NOMO-1 treated with DMSO at 0.1 percent for 48 hours (cell line): ENCODE results near the gene CCNL1.
"Not testable (repeated sequence)": the region's sequence is repeated elsewhere in the genome, so short reads cannot be mapped to it uniquely, and the experiment has no call there.

Experiments used
- DNase-seq: peaks from one replicate; lab custom pipeline; 2025; ENCODE audit not compliant: unreplicated experiment; lab: John Stamatoyannopoulos, UW

CCNL1 gene

GRCh38 chr3:157107037-157107436 lies 52.9 kb downstream of the CCNL1 start:
- no peak for DNase-seq

- no peak for DNase-seq
Measured at GRCh38 chr3:157104928-157105652, 54.9 kb downstream of the CCNL1 start.

DNA sequence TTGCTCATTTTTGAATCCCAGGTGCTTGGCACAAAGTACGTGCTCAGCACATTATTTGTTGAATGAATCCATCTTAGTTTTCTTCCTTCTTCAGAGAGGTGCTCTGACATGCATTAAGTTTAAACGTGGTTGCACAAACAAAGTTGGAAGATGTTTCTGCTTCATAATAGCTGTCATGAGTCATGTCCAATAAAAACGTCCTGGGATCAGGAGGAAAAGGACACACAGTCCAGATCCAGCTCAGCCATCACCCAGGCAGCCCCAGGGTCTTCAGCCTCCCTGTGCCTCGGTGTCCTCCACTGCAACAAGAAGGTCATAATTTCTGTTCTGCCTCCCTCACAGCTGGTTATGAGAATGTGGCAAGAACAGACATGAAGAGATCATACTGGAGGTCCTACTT lies 55.4 kb downstream of the CCNL1 start:
- DNase-seq = no peak

DNA sequence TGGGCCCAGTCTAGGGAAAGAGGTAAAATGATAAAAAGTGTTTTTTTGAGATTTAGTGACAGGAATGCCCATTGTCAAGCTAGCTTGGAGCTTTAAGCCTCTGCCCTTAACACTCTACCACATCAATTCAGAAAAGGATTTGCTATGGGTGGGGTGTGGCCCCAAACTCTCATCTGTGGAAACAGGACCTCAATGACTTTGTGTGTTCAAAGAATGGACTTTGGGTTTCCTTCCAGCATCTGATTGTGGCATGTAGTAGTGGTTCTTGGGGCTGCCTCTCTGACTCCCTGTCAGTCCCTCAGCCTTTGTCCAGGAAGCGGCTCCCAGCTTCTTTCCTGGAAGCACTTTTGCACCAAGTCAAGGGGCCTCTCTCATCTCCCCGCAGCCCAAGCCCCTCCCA lies 56.1 kb downstream of the CCNL1 start:
- DNase-seq = no peak

DNA sequence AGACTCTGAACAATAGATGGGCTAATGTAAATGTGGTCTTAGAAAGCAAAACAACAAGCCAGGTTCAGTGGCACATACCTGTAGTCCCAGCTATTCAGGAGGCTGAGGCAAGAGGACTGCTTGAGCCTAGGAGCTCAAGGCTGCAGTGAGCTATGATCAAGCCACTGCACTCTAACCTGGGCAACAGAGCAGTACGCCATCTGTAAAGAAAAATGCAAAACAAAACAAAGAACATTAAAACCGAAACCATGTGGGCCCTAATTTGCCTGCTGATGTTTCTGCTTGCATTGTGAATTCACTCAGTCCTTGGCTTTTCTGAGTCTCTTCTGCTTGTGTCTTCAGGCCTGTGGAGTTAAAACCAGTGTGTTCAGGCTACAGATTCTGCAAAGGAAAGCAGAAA lies 56.7 kb downstream of the CCNL1 start:
- no peak for DNase-seq

- DNase-seq = not testable (repeated sequence)
Measured at GRCh38 chr3:157102595-157102994, 57.4 kb downstream of the CCNL1 start.

DNA sequence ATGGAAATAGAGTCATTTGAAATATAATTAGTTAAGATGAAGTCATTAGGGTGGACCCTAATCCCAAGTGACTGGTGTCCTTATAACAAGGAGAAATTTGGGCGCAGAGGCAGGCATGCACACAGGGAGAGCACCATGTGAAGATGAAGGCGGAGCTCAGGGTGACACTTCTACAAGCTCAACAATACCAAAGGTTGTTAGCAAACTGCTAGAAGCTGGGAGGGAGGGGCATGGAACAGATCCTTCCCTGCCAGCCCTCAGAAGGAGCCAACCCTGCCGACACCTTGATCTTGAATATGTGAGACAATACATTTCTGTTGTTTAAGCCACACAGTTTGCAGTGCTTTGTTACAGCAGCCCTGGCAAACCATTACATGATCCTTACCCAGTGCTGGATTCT lies 57.8 kb downstream of the CCNL1 start:
- no peak for DNase-seq

DNA sequence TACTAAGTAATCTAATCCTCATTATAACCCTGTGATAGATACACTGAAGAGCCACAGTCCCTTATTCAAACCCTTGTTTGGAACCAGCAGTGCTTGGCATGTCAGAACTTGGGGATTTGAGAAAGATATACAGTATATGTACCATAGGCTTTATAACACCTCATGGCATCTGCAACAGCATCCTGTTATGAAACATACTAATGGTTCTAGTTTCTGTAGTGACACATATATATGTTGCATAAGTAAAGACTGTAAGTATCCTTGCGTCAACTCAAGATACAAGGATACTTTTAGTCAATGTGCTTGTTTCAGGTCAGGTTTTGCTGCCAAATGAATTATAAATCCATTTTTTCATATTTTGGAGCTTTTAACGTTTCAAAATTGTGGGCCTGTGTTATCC lies 58.5 kb downstream of the CCNL1 start:
- DNase-seq = peak; percentile 84

DNA sequence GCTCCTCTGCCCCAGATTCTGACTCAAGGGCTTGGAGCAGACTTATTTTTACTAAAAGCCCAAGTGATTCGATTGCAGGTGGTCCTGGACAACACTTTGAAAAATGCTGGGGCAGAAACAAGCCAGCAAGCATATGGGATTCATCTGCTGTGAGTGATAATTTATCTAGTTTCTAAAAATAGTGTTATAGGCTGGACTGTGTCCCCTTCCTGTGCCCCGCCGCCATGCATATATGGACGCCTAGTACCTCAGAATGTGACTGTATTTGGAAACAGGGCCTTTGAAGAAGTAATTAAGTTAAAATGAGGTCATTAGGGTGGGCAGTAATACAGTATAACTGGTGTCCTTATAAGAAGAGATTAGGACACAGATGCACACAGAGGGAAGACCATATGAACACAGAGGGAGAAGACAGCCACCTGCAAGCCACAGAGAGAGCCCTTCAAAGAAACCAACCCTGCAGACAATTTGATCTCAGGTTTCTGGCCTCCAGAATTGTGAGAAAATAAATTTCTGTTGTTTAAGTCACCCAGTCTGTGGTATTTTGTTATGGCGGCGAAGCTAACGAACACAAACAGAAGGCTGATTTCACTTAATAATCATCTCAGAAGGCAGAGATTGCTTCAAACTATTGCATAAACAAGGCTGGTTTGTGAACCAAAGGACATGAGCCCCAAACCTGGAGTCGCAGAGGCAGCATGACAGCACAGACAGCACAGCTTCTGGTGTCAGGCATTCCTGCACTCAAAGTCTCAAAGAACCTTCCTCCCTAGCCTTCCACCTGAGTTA lies 59.1 kb downstream of the CCNL1 start:
- DNase-seq = peak; percentile 43

DNA sequence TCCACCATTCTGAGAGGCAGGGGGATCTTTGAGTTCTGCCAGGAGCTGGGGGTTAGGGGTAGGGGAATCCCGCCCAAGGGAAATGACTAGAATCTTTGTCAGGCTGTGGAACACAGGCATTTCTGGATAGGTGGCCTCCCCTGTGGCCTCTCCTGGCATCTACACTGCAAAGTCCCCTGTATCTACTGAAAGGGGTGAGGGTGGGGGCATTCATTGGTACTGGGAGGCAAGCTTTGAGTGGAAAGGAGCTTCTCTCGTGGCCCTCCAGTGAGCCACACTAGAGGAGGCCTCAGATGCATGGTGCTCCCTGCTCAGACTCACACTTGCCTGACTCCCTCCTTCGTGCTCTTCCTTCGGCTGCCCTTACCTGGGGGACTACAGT lies 59.9 kb downstream of the CCNL1 start:
- no peak for DNase-seq

DNA sequence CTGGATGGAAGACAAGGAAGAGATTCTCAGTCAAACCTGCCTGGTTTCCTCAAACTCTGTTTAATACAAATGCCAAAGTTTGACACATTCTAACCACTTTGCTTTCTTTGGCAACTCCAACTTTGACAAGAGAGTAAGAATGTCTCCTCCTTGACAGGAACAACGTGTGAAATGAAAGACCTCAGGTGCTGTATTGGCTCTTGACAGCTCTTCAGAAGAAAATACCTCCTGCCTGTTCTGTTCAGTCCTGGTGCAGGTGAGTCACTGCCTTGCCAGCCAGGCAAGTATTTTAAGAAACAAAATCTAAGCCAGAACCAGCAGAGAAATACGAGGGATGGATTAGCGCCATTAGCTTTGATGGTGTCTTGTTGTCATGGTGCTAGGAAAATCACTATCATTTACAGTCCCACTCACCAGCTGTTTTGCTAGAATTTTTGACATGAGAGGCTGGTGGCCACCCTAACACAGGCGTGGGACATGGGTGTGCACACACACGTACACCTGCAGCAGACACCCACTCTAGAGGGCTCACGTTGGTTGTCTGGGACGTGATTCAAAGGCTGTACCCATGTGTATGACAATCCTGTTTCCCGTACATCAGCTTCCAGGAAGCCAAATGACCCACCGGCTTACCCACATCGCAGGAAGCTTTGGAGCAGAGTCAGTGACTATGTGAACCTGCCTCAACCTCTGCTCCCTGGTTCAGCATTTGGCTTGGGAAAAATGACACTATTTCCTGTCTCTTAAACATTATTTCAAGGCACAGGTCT lies 60.4 kb downstream of the CCNL1 start:
- DNase-seq = no peak

GRCh38 chr3:157098823-157099185 lies 61.1 kb downstream of the CCNL1 start:
- DNase-seq = no peak

- DNase-seq = no peak
Measured at GRCh38 chr3:157098121-157098822, 61.7 kb downstream of the CCNL1 start.
